CD4-positive, alpha-beta T cell treated with Interleukin-17A for 4 hours (primary cell): ENCODE results near the gene PRF1.
"Not testable (repeated sequence)": the region's sequence is repeated elsewhere in the genome, so short reads cannot be mapped to it uniquely, and the experiment has no call there.

ENCODE experiments used
- DNase-seq: peaks from one replicate; pipeline ENCODE4 v3.0.0-alpha.2; 2020; ENCODE audit warnings: mixed read lengths

The PRF1 gene

GRCh38 chr10:70616761-70617160, 14.2 kb upstream of the PRF1 start:
- no peak for DNase-seq

DNA sequence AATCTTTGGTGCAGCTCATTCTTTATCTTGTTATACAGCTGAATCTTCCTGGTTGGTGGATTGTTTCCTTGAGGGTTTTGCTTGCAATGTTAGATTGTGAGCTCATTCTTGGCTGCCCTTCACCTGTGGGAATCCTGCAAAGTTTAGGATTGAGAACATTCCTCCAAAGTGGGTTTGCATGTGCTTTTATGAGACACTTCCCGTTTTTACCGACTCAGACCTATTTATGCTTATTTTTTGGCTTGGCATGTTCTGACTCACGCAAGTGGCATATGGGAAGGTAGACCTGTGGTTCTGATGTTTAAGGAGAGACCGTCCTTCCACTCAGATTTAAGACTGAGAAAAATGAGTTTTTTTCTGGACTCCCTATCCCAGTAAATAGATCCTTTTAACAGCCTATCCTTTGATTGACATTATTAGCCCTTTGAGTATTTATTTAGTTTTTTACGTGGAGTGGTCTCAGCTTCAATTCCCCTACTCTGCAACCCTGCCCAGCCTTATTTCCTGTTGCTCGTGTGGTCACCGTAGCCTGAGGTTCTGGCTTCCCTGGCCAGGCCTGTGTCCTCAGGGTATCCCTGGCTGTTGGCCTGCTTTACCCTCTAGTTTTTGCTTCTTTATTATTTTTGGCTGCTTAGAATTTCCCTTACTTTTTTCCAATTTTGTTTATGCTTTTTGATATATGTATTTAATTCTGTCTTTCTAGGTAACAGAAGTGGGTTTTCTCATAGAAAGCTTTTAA, 13.4 kb upstream of the PRF1 start:
- no peak for DNase-seq

DNA sequence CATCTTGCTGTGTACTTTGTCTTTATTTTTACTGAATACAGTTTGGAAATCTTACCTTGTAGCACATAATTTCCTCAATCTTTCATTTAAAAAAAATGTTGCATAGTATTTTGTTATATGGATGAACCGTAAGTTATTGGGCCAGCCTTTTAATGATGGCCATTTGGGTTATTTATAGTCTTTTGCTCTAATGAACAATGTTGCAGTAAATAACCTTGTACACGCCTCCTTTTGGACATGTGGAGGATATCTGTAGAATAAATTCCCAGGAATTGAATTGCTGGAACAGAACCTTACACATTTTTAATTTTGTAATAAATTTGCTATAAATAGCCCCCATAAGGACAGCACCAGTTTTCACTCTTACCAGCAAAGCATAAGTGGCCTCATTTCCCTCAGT, 12.7 kb upstream of the PRF1 start:
- DNase-seq = no peak

- not testable (repeated sequence) for DNase-seq
Measured at GRCh38 chr10:70614364-70614763, 11.8 kb upstream of the PRF1 start.

DNA sequence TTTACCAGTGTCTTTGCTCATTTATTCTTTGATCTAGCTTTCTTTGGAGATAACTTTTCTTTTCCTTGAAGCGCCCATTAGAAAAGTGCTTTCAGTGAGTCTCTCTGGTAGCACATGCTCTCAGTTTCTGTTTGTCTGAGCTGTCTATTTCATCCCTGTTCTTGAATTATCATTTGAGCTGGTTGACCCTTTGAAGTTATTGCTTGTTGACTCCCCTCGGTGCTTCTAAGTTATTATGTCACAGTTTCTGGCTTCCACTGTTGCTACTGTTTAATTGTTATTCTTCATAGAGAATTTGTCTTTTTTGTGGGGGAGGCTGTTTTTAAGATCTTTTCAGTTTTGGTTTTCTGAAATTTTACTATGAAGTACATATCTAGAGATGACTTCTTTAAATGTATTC, 11.4 kb upstream of the PRF1 start:
- DNase-seq = no peak

GRCh38 chr10:70607936-70608335, 5.4 kb upstream of the PRF1 start:
- DNase-seq = no peak

DNA sequence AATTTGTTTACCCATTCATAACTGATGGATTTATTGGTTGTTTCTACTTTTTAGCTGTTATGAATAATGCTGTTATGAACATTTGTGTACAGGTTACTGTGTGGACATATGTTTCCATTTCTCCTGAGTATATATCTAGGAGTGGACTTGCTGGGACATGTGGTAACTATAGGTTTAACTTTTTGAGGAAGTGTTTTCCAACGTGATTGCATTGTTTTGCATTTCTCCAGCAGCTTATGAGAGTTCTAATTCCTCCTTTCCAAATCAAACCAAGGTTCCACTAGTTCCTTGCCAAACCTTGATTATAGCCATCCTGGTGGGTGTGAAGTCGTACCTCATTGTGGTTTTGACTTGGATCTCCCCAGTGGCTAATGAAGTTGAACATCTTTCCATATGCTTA, 2.6 kb upstream of the PRF1 start:
- DNase-seq = no peak

- no peak for DNase-seq
Measured at GRCh38 chr10:70604106-70604505, 1.6 kb upstream of the PRF1 start.

GRCh38 chr10:70603449-70603801, 884 bp upstream of the PRF1 start:
- peak; percentile 21 for DNase-seq

DNA sequence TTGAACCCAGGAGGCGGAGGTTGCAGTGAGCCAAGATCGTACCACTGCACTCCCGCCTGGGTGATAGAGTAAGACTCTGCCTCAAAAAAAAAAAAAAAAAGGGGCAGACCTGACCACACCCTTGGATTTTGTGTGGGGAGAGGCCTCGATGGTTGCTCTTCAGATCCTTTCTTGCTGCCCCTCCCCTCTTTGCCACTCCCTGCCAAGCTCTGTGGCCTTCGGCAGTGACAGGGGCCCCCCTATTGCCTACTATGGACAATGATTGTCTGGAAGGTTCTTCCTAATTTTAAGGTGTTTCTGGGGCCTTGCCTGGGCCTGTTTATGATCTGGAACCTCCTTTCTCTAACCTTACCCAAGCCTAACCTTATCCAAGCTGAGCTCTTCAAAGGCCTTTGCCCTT, 795 bp downstream of the PRF1 start:
- DNase-seq = no peak

DNA sequence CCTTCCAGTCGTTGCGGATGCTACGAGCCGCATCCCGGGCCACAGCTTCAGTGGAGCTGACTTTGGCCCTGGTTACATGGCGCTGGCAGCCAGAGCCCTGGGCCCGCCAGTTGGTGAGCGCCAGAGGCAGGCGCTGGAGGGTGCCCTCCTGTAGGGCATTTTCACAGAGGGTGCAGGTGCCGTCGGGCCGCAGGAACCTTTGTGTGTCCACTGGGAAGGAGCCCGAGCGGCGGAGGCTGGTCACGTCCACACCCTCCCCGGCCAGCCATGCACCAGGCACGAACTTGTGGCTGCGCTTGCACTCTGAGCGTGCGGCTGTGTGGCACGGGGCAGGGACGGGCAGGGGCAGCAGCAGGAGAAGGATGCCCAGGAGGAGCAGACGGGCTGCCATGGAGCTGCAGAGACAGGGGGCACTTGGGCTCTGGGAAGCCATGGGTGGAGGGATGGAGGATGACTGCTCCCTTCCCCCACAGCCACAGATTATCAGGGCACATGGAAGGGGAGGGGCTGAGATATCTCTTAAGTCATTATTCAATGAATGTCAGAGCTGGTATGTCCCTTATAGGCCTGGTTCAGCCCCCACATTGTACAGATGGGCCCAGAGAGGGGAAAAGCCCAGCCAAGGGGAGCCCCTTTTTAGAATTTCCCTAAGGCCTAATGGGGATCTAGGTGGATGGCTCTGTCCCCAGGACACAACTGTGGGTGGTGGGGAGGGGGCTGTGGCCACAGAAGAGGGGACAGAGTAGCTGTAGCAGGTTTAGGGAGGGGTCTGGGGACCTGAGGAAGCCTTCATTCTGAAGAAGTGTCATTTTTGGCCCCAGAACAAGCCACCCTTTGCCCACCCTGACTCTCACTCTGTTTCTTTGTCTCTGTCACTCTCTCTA, 1.8 kb downstream of the PRF1 start:
- no peak for DNase-seq

DNA sequence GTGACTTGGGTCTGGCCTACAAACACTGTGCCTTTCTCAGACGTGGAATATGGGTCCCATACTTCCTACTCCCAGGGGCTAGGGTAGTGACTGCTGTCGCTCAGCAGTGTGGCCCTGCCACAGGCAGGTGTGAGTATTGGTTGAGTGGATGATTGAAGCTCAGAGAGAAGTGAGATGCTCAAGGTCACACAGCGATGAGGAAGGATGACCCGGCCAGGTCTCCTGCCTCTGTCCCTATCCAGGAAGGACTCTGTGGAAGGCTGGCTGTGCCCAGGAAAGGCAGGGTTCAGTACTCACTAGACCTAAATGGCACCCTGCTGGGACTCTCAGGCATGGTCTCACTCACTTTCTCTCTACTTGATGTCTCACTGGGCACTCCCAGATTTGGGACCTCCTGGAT, 2.8 kb downstream of the PRF1 start:
- DNase-seq = no peak

DNA sequence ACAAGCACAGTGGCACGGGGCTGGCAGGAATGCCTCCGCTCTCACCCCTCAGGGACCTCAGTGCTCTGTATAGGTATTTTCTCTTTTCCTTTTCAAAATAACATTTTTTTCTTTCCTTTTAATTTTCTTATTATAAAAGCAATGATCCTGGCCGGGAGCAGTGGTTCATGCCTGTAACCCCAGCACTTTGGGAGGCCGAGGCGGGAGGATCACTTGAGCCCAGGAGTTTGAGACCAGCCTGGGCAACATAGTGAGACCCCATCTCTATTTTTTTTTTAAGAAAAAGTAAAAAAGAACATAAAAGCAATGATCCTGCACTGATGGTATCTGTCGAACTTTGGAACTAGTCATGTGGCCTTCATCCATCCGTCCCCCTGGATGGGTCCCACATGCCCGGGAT, 3.2 kb downstream of the PRF1 start:
- no peak for DNase-seq

GRCh38 chr10:70598857-70599295, 3.7 kb downstream of the PRF1 start:
- DNase-seq = no peak

DNA sequence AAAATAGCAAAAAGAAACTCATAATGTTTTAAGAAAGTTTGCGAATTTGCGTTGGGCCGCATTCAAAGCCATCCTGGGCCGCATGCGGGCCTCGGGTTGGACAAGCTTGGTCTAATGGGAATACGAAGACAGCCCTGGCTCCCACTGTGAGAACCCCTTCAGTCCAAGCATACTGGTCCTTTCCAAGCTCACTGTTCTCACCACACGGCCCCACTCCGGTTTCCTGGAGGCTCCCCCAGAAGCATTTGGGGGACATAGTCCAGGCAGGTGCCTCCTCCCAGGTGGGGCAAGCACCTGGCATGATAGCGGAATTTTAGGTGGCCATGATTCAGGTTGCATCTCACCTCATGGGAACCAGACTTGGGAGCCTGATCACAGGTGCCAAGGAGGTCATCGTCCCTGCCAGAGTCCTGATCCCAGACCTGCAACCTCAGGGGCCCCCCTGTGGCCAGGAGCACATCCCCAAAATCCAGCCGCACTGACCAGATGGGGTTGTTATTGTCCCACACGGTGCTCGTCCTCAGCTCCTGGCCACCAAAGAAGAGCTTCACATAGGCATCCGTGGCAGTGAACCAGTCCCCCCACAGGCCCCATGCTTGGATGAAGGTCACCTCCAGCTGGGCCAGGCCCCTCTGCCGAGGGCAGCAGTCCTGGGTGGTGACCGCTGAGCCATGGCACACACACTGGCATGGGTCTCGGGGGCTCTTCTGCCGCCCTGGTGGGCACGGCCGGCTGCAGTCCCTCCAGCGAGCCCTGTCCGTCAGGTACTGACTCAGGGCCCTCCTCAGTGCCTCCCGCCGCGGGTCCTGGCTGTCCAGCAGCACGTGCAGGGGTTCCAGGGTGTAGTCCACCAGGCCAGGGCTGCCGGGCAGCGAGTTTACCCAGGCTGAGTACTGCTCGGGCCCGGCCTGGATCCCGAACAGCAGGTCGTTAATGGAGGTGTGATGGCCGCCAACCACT, 4.4 kb downstream of the PRF1 start:
- DNase-seq = no peak

DNA sequence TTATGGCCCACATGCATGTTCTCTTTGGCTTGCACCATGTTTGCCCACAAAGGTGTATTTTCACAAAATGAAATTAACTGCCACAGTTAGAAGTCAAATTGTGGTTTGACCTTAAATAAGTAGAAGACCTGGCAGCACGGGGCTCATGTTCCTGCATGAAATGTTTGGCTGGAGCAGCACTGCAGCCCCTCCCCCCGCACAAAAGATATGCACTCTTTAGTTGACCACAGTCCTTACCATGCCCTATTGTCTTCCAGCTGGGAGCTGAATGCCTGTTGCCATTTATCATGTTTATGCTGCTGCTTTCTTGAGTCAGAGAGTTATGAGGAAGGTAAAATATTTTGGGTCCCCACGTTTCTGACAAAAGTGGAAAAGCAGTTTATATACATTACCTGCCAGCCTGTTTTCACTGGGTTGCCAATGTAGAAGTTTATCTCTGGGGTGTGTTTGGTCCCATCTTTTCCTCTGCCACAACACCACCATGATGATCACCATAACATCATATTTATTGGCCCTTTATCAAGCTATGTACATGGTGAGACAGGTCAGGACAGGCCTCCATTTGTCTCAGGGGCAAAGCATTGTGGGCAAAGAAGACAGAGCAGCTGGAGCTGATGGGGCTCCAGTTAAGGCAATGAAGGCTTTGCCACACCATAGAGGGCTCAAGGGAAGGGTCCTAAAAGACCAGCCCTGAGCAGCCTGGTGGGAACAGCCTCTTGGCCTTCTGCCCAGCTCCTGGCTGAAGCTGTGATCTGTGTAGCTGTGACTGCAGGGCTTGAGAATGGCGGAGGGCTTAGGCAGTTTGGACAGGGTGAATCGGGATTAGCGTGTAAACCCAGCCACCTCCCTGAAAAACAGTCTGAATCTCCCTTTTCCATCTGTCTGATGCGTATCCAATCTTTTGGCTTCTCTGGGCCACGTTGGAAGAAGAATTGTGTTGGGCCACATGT, 5.4 kb downstream of the PRF1 start:
- no peak for DNase-seq

- no peak for DNase-seq
Measured at GRCh38 chr10:70596110-70596798, 6.3 kb downstream of the PRF1 start.

DNA sequence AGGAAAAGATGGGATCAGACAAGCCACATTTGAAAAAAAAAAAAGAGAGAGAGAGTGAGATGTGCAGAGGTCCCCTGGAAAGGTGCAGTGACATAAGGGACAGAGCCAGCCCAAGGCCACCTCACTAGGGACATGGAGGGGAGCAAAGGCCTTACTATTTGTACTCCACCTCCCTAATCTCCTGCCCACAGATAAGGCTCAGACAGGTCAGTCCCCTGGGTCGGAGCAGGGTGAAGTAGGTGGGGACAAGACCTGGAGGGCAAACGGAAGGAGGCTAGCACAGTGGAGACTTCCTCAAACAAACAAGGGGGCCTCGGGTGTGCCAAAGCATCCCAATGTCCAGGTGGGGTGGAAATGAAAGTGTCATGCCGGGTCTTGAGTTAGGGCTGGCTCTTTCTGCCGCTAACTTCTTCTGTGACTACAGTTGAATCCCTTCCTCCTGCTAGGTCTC, 7.0 kb downstream of the PRF1 start:
- DNase-seq = no peak

DNA sequence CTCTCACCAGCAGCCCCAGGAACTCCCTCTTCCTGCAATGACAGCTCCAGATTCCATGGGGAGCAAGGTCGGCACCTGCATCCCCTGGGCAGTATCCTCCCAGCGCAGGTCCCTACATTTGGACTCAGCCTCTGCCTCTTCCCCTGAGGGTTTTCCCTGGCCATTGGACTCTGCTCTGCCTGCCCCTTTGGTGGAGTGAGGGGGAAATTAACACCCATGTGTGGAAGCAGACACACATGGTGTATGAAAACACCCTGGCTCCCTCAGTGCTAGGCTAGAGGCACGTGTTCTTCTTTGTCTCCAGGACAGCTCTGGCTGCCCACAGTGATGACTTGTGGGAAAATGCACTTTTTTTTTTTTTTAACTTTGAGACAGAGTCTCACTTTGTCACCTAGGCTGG, 8.4 kb downstream of the PRF1 start:
- no peak for DNase-seq

GRCh38 chr10:70593513-70593890, 9.0 kb downstream of the PRF1 start:
- DNase-seq = no peak
